Esophagus muscularis mucosa (tissue), 3 donors: ENCODE measurements around the gene FUT8.

ENCODE experiments used
- EP300 ChIP-seq: sonication (generic); formaldehyde crosslinking; IDR thresholded peaks from one replicate; pipeline ENCODE4 v1.6.1; 2017; ENCODE audit warnings: antibody characterized with exemption
- POLR2AphosphoS5 ChIP-seq, 2 donors: sonication (generic); formaldehyde crosslinking; IDR thresholded peaks; one replicate each; pipeline ENCODE4 v1.6.1; 2017; ENCODE audit warnings: antibody characterized with exemption in 2 of 2

GRCh38 chr14:65703996-65704395, 291.5 kb downstream of the FUT8 start:
- no peak for TF ChIP-seq EP300
- TF ChIP-seq POLR2AphosphoS5 (IDR thresholded peaks at IDR 0.05): no peak
